Neural cell (in vitro differentiated cells): ENCODE measurements around the gene USP35. TPM values are rescaled to one million over a fixed set of nuclear protein-coding genes. Genes with fewer than 3 reads are reported as not detected.

Source experiments
- H2AFZ ChIP-seq: fragments of 200-600, 300-800 bp; sonication (generic), shearing (Covaris generic); 2 replicates; pipeline ENCODE4 v1.6.0; 2014; ENCODE audit warnings: low read depth, mild to moderate bottlenecking, antibody characterized with exemption, low read length, moderate library complexity
- H3F3A ChIP-seq: fragments of 200-600 bp; shearing (Covaris generic); 2 replicates; pipeline ENCODE4 v1.6.1; 2016; ENCODE audit warnings: mild to moderate bottlenecking, moderate library complexity, mixed read lengths, antibody characterized with exemption, low read length; ENCODE audit not compliant: insufficient read depth, poor library complexity, severe bottlenecking
- H3K27ac ChIP-seq: fragments of 200-600, 300-800 bp; sonication (generic), shearing (Covaris generic); 2 replicates; pipeline ENCODE4 v1.5.1; 2014; ENCODE audit warnings: mild to moderate bottlenecking, low read length, moderate library complexity
- H3K27me3 ChIP-seq: fragments of 300-800, 200-600 bp; sonication (generic), shearing (Covaris generic); 2 replicates; pipeline ENCODE4 v1.6.0; 2014; ENCODE audit warnings: mild to moderate bottlenecking, low read depth, low read length, moderate library complexity; ENCODE audit not compliant: insufficient read depth
- H3K36me3 ChIP-seq: fragments of 300-800, 200-600 bp; sonication (generic), shearing (Covaris generic); 2 replicates; pipeline ENCODE4 v1.5.1; 2014; ENCODE audit warnings: mild to moderate bottlenecking, antibody characterized with exemption, low read length, moderate library complexity; ENCODE audit not compliant: insufficient read depth
- H3K4me2 ChIP-seq: fragments of 300-800, 200-600 bp; sonication (generic), shearing (Covaris generic); 2 replicates; pipeline ENCODE4 v1.6.0; 2014; ENCODE audit warnings: mild to moderate bottlenecking, low read length
- H3K4me3 ChIP-seq: fragments of 300-800, 200-600 bp; sonication (generic), shearing (Covaris generic); 2 replicates; pipeline ENCODE4 v1.5.1; 2014; ENCODE audit warnings: mild to moderate bottlenecking, low read length, moderate library complexity
- H3K79me2 ChIP-seq: fragments of 200-600 bp; shearing (Covaris generic); replicated peaks from 2 replicates; pipeline ENCODE4 v1.6.0; 2014; ENCODE audit warnings: mild to moderate bottlenecking, low read length, moderate library complexity; ENCODE audit not compliant: insufficient read depth
- H3K9ac ChIP-seq: fragments of 300-800, 200-600 bp; sonication (generic), shearing (Covaris generic); 2 replicates; pipeline ENCODE4 v1.6.1; 2016; ENCODE audit warnings: mild to moderate bottlenecking, low read length, mixed read lengths
- H3K9me2 ChIP-seq: fragments of 200-600 bp; shearing (Covaris generic); 2 replicates; pipeline ENCODE4 v1.6.1; 2016; ENCODE audit warnings: mild to moderate bottlenecking, low read length, mixed read lengths; ENCODE audit not compliant: insufficient read depth
- H3K9me3 ChIP-seq: fragments of 200-600, 300-800 bp; sonication (generic), shearing (Covaris generic); 2 replicates; pipeline ENCODE4 v1.6.1; 2016; ENCODE audit warnings: mild to moderate bottlenecking, mixed run types, low read length, moderate library complexity, mixed read lengths
- H4K20me1 ChIP-seq: fragments of 200-600 bp; shearing (Covaris generic); 2 replicates; pipeline ENCODE4 v1.6.1; 2016; ENCODE audit warnings: mild to moderate bottlenecking, mixed run types; ENCODE audit not compliant: insufficient read depth
- EP300 ChIP-seq: fragments of 450-650 bp; conservative IDR thresholded peaks from 2 replicates; pipeline ENCODE4 v1.6.1; 2014; ENCODE audit warnings: antibody characterized with exemption, mild to moderate bottlenecking, moderate library complexity; ENCODE audit not compliant: poor library complexity, severe bottlenecking
- EZH2 ChIP-seq: fragments of 200-600, 300-800 bp; shearing (Covaris generic), sonication (generic); IDR thresholded peaks from 2 replicates; pipeline ENCODE4 v1.6.1; 2014; ENCODE audit warnings: antibody characterized with exemption, low read length, borderline replicate concordance, mild to moderate bottlenecking; ENCODE audit not compliant: insufficient read depth, poor library complexity, severe bottlenecking
- MXI1 ChIP-seq: fragments of 450-650 bp; conservative IDR thresholded peaks from 2 replicates; pipeline ENCODE4 v1.6.1; 2014; ENCODE audit warnings: antibody characterized with exemption, mild to moderate bottlenecking; ENCODE audit not compliant: poor library complexity, severe bottlenecking
- POLR2AphosphoS5 ChIP-seq: IDR thresholded peaks from 2 replicates; pipeline ENCODE4 v1.6.1; 2012
- RAD21 ChIP-seq: fragments of 450-650 bp; conservative IDR thresholded peaks from 2 replicates; pipeline ENCODE4 v1.6.1; 2014; ENCODE audit warnings: antibody characterized with exemption, mild to moderate bottlenecking, moderate library complexity
- REST ChIP-seq: IDR thresholded peaks from 2 replicates; pipeline ENCODE4 v1.6.1; 2012; ENCODE audit warnings: borderline replicate concordance
- SMC3 ChIP-seq: fragments of 450-650 bp; conservative IDR thresholded peaks from 2 replicates; pipeline ENCODE4 v1.6.1; 2014; ENCODE audit warnings: antibody characterized with exemption, mild to moderate bottlenecking, moderate library complexity; ENCODE audit not compliant: poor library complexity
- TAF1 ChIP-seq: IDR thresholded peaks from 2 replicates; pipeline ENCODE4 v1.6.1; 2012; ENCODE audit warnings: low read depth
- polyA plus RNA-seq: library from polyadenylated mRNA; depleted of rRNA; stranded (reverse); fragments of >200 nt; gene quantifications from 2 replicates; pipeline ENCODE4 v1.2.3, GENCODE V29; 2014
- TF ChIP-seq, protein P1 (sequence below): fragments of 450-650 bp; IDR thresholded peaks from 2 replicates; pipeline ENCODE4 v1.5.1; 2014; ENCODE audit warnings: antibody characterized with exemption, mild to moderate bottlenecking, moderate library complexity; ENCODE audit not compliant: poor library complexity, severe bottlenecking

Gene USP35
- polyA plus RNA-seq, 1 donor from 2014 or later: 12.9 TPM

DNA sequence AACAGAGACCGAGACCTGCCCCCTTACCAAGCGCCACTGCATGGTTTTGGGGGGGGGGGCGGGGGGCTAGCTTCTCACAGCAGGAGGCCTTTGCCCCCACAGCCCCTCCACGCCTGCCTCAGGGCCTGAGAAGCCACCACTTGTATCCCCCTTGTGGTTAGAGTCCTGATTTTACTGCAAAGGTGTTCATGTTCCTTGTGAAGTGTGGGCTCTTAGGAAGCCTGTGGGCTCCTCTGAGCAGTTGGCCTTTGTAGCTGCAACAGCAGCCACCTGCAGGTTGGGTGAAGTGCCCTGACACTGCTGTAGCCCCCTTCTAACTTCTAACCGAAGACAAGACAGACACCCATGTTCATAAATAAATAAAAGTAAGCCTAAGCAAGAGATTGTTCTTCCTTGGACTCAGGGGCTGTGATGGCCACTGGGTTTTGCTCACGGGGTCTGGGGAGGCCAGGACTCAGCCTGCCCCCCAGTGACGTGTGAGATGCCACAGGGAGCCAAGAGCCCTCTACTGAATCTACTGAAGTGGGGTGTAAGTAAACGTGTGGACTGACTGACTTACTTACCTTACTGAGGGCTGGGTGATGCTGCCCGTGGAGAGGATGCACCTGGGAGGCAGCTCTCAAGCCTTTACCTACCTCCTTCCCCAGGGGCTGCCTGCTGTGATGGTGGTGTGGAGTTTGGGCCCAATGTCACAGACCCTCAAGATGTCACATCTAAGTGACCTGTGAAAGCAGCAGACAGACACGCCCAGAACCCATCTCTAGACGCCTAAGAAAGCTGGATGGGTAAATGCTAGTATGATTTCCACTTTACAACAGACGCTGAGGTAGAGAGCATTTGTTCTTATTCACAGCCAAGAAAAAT, 25.8 kb downstream of the USP35 start:
- no peaks in the 10 kb centered on the region for H3F3A ChIP-seq
- H3K27ac ChIP-seq: no peak overlapping the region
- no peaks in the 10 kb centered on the region for H3K27me3 ChIP-seq
- H3K9me3 ChIP-seq: no peaks in the 10 kb centered on the region
- H2AFZ ChIP-seq: no peak overlapping the region
- TF ChIP-seq REST: no peak
- no peak for TF ChIP-seq MXI1
- no peak for TF ChIP-seq RAD21
- TF ChIP-seq SMC3: no peak
- no peak for TF ChIP-seq TAF1
- TF ChIP-seq EZH2: no peak
- no peak for TF ChIP-seq EP300
- TF ChIP-seq POLR2AphosphoS5: no peak
- TF ChIP-seq, protein P1, sequence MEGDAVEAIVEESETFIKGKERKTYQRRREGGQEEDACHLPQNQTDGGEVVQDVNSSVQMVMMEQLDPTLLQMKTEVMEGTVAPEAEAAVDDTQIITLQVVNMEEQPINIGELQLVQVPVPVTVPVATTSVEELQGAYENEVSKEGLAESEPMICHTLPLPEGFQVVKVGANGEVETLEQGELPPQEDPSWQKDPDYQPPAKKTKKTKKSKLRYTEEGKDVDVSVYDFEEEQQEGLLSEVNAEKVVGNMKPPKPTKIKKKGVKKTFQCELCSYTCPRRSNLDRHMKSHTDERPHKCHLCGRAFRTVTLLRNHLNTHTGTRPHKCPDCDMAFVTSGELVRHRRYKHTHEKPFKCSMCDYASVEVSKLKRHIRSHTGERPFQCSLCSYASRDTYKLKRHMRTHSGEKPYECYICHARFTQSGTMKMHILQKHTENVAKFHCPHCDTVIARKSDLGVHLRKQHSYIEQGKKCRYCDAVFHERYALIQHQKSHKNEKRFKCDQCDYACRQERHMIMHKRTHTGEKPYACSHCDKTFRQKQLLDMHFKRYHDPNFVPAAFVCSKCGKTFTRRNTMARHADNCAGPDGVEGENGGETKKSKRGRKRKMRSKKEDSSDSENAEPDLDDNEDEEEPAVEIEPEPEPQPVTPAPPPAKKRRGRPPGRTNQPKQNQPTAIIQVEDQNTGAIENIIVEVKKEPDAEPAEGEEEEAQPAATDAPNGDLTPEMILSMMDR: no peak
- no peaks in the 10 kb centered on the region for H3K9me2 ChIP-seq
- H3K79me2 ChIP-seq: no peaks in the 10 kb centered on the region
- H3K4me2 ChIP-seq: no peak overlapping the region
- H3K9ac ChIP-seq: no peak overlapping the region
- no peak overlapping the region for H3K4me3 ChIP-seq
- H3K36me3 ChIP-seq: peaks cover 12% of the 10 kb centered on the region
- no peaks in the 10 kb centered on the region for H4K20me1 ChIP-seq

GRCh38 chr11:78216021-78216420, 27.3 kb downstream of the USP35 start:
- Histone ChIP-seq H3K36me3 (peaks cover 12% of the 10 kb centered on the region), H3K9me3 (no peaks in the 10 kb centered on the region), H3K4me3 (no peak overlapping the region), H3F3A (no peaks in the 10 kb centered on the region), H3K9ac (no peak overlapping the region), H3K4me2 (no peak overlapping the region), H2AFZ (no peak overlapping the region), H3K9me2 (no peaks in the 10 kb centered on the region), H3K27me3 (no peaks in the 10 kb centered on the region), H4K20me1 (no peaks in the 10 kb centered on the region), H3K27ac (no peak overlapping the region), H3K79me2 (no peaks in the 10 kb centered on the region)
- TF ChIP-seq MXI1 (no peak), EP300 (no peak), SMC3 (no peak), REST (no peak), RAD21 (no peak), EZH2 (no peak), TAF1 (no peak), POLR2AphosphoS5 (no peak)
- TF ChIP-seq, protein P1: no peak
